K562 (cell line): ENCODE results near the gene OR2T11.
"Not testable (repeated sequence)": the region's sequence is repeated elsewhere in the genome, so short reads cannot be mapped to it uniquely, and the experiment has no call there.

ENCODE experiments used
- COPS2 ChIP-seq: fragments of 450-650 bp; conservative IDR thresholded peaks from 2 replicates; pipeline ENCODE4 v1.6.1; 2016; ENCODE audit warnings: mild to moderate bottlenecking, moderate library complexity
- CTCF ChIP-seq, 3 experiments: IDR thresholded peaks in 2 of 3; conservative IDR thresholded peaks in 1 of 3; 2 replicates each; pipeline ENCODE4 v1.5.1; 2011 to 2012; ENCODE audit warnings: low read length in 3 of 3, mild to moderate bottlenecking in 3 of 3, control low read depth in 2 of 3, improper control_type of control experiment in 1 of 3, inconsistent platforms in 1 of 3, low read depth in 1 of 3, mixed read lengths in 1 of 3, moderate library complexity in 1 of 3; ENCODE audit not compliant: insufficient read depth in 2 of 3
- GABPB1 ChIP-seq: sonication (generic); formaldehyde crosslinking; IDR thresholded peaks from 2 replicates; pipeline ENCODE4 v1.8.0; 2022; ENCODE audit warnings: mild to moderate bottlenecking, missing genetic modification reagents
- POLR2A ChIP-seq: fragments of 450-650 bp; conservative IDR thresholded peaks from 2 replicates; pipeline ENCODE4 v1.6.1; 2016
- RCOR1 ChIP-seq, 2 experiments: IDR thresholded peaks; 2 replicates each; pipeline ENCODE4 v1.6.1; 2012; ENCODE audit warnings: low read depth in 2 of 2, low read length in 2 of 2, borderline replicate concordance in 1 of 2, improper control_type of control experiment in 1 of 2
- SFPQ ChIP-seq: fragments of 200-400 bp; formaldehyde crosslinking; IDR thresholded peaks from 2 replicates; pipeline ENCODE4 v1.6.1; 2017; ENCODE audit warnings: mild to moderate bottlenecking, low read depth, low read length, moderate library complexity
- TRIM28 ChIP-seq: fragments of 450-650 bp; IDR thresholded peaks from 2 replicates; pipeline ENCODE4 v1.6.1; 2017
- USF1 ChIP-seq: sonication (generic); formaldehyde crosslinking; IDR thresholded peaks from 2 replicates; pipeline ENCODE4 v1.9.0; 2022; ENCODE audit warnings: mild to moderate bottlenecking, missing genetic modification reagents

DNA sequence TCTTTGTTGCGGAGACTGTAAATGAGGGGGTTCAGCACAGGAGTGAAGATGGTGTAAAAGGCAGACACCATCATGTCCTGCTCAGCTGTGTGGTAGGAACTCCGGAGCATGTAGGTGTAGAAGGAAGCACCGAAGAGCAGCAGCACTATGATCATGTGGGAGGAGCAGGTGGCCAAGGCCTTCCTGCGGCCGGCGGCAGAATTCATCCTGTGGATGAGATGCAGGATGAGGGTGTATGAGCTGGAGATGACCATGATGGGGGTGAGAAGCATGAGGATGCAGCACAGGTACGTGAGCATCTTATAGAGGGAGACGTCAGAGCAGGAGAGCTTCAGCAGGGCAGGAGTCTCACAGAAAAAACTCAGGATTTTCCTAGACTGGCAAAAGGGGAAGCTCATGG lies 61.0 kb downstream of the OR2T11 start:
- TF ChIP-seq USF1; TRIM28; SFPQ; CTCF (IDR thresholded peaks at IDR 0.05 in 2 of 3, conservative IDR thresholded peaks at IDR 0.05 in 1 of 3; ENCODE audit: insufficient read depth in 2 of 3, low read depth in 1 of 3, low read length in 3 of 3); COPS2; POLR2A; GABPB1 (CRISPR knock-in tag); RCOR1 (IDR thresholded peaks at IDR 0.05; ENCODE audit: borderline replicate concordance in 1 of 2, low read depth in 2 of 2, low read length in 2 of 2): not testable (repeated sequence)
